Measurements from ENCODE around the gene ESPN.

ESPN gene

DNA sequence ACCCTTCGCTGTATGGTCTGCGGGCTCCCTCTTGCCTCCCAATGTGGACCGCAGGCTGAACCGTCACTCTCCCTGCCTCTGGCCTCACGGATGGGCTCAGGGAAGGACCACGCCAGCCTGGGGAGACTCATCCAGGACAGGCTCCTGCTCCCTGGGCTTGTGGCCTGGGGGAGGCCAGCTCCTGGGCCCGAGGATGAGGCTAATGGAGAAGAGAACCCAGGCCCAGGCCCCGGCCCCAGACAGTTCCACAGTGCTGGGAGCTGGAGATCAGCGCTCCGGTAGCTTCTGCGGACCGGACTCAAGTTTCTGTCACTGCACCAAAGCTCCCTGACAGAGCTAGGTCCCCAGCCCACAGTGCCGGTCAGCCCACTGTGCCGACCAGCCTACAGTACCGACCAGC lies 80.3 kb downstream of the ESPN start:
- no peaks in the 10 kb centered on the region for H3K4me1 ChIP-seq (ENCODE audit: control insufficient read depth in 1 of 2, insufficient read depth in 2 of 2, low read length in 2 of 2)
- H3K9me3 ChIP-seq (ENCODE audit: control insufficient read depth in 1 of 2, low read length in 2 of 2) = no peaks in the 10 kb centered on the region
- no peak overlapping the region for H3K27ac ChIP-seq (ENCODE audit: low read depth, low read length)
- no peak overlapping the region for H3K9ac ChIP-seq (ENCODE audit: low read depth in 1 of 2, low read length in 2 of 2)
- H3K36me3 ChIP-seq (ENCODE audit: control insufficient read depth in 1 of 2, insufficient read depth in 2 of 2, low read length in 2 of 2) = no peaks in the 10 kb centered on the region
- no peak overlapping the region for H3K4me3 ChIP-seq (ENCODE audit: low read depth in 1 of 2, low read length in 2 of 2)
- peaks cover 3 to 4% of the 10 kb centered on the region in 2 donors for H3K27me3 ChIP-seq (ENCODE audit: control insufficient read depth in 1 of 2, insufficient read depth in 2 of 2, low read length in 2 of 2)

DNA sequence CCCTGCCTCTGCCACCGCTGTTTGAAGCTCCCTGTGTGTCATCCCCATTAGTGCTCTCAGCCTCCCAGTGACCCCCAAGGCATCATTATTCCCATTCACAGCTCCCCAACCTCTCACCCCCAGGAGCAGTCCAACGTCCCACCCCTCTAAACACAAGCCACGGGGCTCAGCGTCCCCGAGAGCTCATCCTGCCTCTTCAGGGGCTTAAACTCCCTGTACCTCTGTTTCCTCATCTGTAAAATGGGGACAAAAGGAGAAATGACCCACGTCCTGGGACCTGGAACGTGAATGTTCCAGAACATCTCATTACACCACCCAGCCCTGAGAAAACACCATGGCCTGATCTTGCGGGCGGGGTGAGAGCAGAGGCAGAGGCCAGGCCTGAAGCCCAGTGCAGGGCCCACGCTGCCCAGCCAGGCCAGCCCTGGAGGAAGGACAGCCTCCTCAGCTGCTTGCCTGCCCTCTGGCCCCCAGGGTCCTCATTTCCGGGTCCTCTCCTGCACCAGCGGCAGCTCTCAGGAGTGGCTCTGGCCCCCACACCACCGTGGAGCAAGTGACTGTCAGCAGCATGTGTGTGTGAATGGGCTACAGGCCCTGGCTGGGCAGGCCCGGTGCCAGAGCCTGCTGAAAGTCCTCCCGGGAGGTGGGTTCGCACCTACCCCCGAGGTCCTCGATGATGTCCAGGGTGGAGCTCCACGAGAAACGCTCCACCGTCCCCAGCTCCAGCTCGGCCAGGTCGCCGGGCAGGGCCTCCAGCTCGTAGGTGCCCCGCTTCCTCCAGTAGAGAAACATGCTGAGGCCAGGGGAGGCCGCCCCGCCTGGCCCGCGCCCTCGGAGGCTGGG lies 81.0 kb downstream of the ESPN start:
- H3K27ac ChIP-seq (ENCODE audit: low read depth, low read length) = no peak overlapping the region
- no peak overlapping the region for H3K4me3 ChIP-seq (ENCODE audit: low read depth in 1 of 2, low read length in 2 of 2)
- H3K4me1 ChIP-seq (ENCODE audit: control insufficient read depth in 1 of 2, insufficient read depth in 2 of 2, low read length in 2 of 2) = no peaks in the 10 kb centered on the region
- no peak overlapping the region for H3K9ac ChIP-seq (ENCODE audit: low read depth in 1 of 2, low read length in 2 of 2)
- H3K36me3 ChIP-seq (ENCODE audit: control insufficient read depth in 1 of 2, insufficient read depth in 2 of 2, low read length in 2 of 2) = no peaks in the 10 kb centered on the region
- H3K9me3 ChIP-seq (ENCODE audit: control insufficient read depth in 1 of 2, low read length in 2 of 2) = no peaks in the 10 kb centered on the region
- H3K27me3 ChIP-seq (ENCODE audit: control insufficient read depth in 1 of 2, insufficient read depth in 2 of 2, low read length in 2 of 2) = peaks cover 3 to 4% of the 10 kb centered on the region in 2 donors

DNA sequence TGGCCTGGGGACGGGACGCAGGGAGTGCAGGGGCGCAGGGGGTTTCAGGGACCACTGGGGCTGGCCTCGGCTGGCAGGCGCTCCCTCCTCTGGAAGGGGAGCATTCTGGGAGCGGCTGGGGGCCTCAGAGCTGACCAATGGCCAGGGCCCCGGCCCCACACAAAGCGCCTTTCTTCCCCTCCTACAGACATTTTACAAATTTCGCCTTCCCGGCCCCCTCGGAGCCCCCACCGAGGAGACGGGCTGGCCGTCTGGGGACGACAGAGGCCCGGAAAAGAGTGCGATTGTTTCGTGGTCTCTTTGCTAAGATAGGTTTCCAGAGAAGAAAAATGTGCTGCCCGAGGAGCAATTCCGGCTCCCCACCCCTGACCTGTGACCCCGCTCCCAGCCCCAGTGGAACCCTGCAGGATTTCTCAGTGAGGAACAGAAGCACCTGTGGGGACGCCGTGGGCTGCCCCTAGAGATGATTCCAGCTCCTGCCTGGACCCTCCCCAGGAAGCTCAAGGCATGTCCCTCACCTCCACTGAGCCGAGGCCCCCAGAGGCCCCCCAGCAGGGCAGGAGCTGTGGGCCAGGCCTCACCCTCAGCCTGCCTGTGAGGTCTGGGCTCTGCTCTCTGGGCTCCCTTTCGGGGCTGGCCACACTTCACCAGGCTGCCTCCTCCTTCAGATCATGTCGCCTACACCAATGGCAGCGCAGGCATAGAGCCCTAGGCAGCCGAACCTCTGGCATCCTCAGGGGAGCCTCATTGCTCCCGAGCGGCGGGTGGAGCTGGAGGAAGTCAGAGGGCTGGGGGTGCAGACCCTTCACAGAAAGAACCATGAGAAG lies 81.8 kb downstream of the ESPN start:
- no peaks in the 10 kb centered on the region for H3K4me1 ChIP-seq (ENCODE audit: control insufficient read depth in 1 of 2, insufficient read depth in 2 of 2, low read length in 2 of 2)
- H3K9ac ChIP-seq (ENCODE audit: low read depth in 1 of 2, low read length in 2 of 2) = no peak overlapping the region
- H3K9me3 ChIP-seq (ENCODE audit: control insufficient read depth in 1 of 2, low read length in 2 of 2) = no peaks in the 10 kb centered on the region
- no peaks in the 10 kb centered on the region for H3K36me3 ChIP-seq (ENCODE audit: control insufficient read depth in 1 of 2, insufficient read depth in 2 of 2, low read length in 2 of 2)
- no peak overlapping the region for H3K27ac ChIP-seq (ENCODE audit: low read depth, low read length)
- peaks cover 0 to 3% of the 10 kb centered on the region in 2 donors for H3K27me3 ChIP-seq (ENCODE audit: control insufficient read depth in 1 of 2, insufficient read depth in 2 of 2, low read length in 2 of 2)
- no peak overlapping the region for H3K4me3 ChIP-seq (ENCODE audit: low read depth in 1 of 2, low read length in 2 of 2)

DNA sequence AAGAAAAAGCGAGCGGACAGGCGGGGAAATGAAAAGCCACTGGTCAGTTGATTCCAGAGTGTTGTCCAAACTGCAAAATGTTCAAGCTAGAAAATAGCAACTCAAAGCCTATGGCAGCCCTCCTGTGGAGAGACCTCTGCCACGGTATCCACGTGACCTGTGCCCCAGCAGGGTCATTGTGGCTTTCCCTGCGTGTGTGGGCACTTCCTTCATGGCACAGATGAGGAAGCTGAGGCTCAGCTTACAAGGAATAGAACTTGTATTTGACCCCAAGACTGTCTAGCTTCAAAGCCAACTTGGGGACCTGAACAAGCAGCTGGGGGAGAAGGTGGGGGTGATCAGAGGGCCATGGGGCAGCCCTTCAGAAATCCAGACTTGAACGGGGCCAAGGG lies 82.5 kb downstream of the ESPN start:
- Histone ChIP-seq H3K27ac (ENCODE audit: low read depth, low read length) (no peak overlapping the region), H3K4me1 (ENCODE audit: control insufficient read depth in 1 of 2, insufficient read depth in 2 of 2, low read length in 2 of 2) (no peaks in the 10 kb centered on the region), H3K4me3 (ENCODE audit: low read depth in 1 of 2, low read length in 2 of 2) (no peak overlapping the region)

DNA sequence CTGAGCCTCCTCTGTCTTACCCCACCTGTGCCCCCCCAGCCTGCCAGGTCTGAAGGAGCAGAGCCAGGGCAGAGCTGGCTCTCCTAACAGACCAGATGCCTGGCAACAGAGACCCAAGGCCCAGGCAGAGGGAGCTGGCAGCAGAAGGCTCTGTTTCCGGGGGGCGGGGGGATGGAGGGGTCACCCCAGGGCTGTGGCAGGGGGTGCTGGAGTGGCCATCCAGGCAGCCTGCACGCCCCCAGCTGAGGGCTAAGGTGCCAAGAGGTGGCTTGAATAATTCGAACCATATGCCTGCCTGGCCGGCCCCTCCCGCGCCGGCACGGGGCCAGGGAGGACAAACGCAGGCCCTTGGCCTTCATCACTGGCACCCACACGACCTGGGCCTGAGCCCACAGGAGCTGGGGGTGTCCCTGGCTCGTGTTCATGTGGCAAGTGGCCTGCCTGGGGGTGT lies 82.9 kb downstream of the ESPN start:
- Histone ChIP-seq H3K9ac (ENCODE audit: low read depth in 1 of 2, low read length in 2 of 2) (no peak overlapping the region), H3K4me3 (ENCODE audit: low read depth in 1 of 2, low read length in 2 of 2) (no peak overlapping the region), H3K9me3 (ENCODE audit: control insufficient read depth in 1 of 2, low read length in 2 of 2) (no peaks in the 10 kb centered on the region), H3K27me3 (ENCODE audit: control insufficient read depth in 1 of 2, insufficient read depth in 2 of 2, low read length in 2 of 2) (no peaks in the 10 kb centered on the region), H3K4me1 (ENCODE audit: control insufficient read depth in 1 of 2, insufficient read depth in 2 of 2, low read length in 2 of 2) (no peaks in the 10 kb centered on the region), H3K36me3 (ENCODE audit: control insufficient read depth in 1 of 2, insufficient read depth in 2 of 2, low read length in 2 of 2) (no peaks in the 10 kb centered on the region), H3K27ac (ENCODE audit: low read depth, low read length) (no peak overlapping the region)

More for the DNA sequence above, 82.5 kb downstream of the ESPN start:
- no peaks in the 10 kb centered on the region for H3K9me3 ChIP-seq (ENCODE audit: control insufficient read depth in 1 of 2, low read length in 2 of 2)
- no peaks in the 10 kb centered on the region for H3K36me3 ChIP-seq (ENCODE audit: control insufficient read depth in 1 of 2, insufficient read depth in 2 of 2, low read length in 2 of 2)
- peaks cover 0 to 2% of the 10 kb centered on the region in 2 donors for H3K27me3 ChIP-seq (ENCODE audit: control insufficient read depth in 1 of 2, insufficient read depth in 2 of 2, low read length in 2 of 2)
- H3K9ac ChIP-seq (ENCODE audit: low read depth in 1 of 2, low read length in 2 of 2) = no peak overlapping the region

DNA sequence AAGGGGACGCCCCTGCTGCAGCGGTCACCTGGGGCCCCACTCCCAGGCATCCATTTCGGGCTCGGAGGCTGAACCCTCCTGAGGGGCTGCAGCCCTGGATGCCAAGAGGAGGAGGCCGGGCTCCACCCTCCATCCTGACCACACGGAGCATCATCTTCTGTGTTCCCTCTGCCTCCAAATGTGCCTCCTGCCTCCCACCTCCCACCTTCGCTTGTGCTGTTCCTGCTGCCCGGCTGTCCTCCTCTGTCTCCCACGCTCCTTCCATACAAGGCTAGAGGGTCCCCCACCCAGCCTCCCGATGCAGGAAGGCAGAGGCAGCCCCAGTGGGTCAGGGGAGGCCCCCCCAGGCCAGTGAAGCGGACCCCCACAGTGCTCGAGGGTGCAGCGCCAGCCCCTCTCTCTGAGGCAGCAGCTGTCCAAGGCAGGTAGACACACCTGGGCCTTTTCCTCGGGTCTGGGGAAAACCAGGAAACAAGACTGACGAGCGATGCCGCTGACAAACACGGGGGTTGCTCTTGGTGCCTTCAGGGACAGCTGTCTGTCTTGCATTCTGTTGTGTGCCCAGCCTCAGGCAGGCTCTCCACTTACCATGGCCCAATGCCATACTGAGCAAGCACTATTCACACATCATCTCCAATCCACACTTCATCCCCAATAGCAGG lies 83.7 kb downstream of the ESPN start:
- H3K36me3 ChIP-seq (ENCODE audit: control insufficient read depth in 1 of 2, insufficient read depth in 2 of 2, low read length in 2 of 2) = no peaks in the 10 kb centered on the region
- H3K27ac ChIP-seq (ENCODE audit: low read depth, low read length) = no peak overlapping the region
- H3K27me3 ChIP-seq (ENCODE audit: control insufficient read depth in 1 of 2, insufficient read depth in 2 of 2, low read length in 2 of 2) = no peaks in the 10 kb centered on the region
- H3K9ac ChIP-seq (ENCODE audit: low read depth in 1 of 2, low read length in 2 of 2) = no peak overlapping the region
- no peak overlapping the region for H3K4me3 ChIP-seq (ENCODE audit: low read depth in 1 of 2, low read length in 2 of 2)
- no peaks in the 10 kb centered on the region for H3K9me3 ChIP-seq (ENCODE audit: control insufficient read depth in 1 of 2, low read length in 2 of 2)
- H3K4me1 ChIP-seq (ENCODE audit: control insufficient read depth in 1 of 2, insufficient read depth in 2 of 2, low read length in 2 of 2) = no peaks in the 10 kb centered on the region

DNA sequence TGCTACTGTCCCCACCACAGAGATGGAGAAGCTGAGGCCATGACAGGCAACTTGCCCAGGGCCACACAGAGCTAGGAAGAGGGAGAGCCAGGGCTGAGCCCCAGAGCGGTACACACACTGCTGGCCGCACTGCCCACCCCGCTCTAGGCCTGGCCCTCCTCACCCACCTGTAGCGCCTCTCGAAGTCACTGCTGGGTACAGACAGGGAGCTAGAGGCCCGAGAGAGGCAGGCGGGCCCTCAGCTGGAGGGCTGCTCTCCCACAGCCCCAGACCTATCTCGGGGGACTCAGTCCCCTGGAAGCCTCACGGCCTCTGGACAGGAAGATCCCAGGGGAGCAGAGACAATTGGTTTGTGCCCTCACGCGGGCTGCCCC lies 84.2 kb downstream of the ESPN start:
- no peak overlapping the region for H3K9ac ChIP-seq (ENCODE audit: low read depth in 1 of 2, low read length in 2 of 2)
- no peaks in the 10 kb centered on the region for H3K9me3 ChIP-seq (ENCODE audit: control insufficient read depth in 1 of 2, low read length in 2 of 2)
- H3K27ac ChIP-seq (ENCODE audit: low read depth, low read length) = no peak overlapping the region

DNA sequence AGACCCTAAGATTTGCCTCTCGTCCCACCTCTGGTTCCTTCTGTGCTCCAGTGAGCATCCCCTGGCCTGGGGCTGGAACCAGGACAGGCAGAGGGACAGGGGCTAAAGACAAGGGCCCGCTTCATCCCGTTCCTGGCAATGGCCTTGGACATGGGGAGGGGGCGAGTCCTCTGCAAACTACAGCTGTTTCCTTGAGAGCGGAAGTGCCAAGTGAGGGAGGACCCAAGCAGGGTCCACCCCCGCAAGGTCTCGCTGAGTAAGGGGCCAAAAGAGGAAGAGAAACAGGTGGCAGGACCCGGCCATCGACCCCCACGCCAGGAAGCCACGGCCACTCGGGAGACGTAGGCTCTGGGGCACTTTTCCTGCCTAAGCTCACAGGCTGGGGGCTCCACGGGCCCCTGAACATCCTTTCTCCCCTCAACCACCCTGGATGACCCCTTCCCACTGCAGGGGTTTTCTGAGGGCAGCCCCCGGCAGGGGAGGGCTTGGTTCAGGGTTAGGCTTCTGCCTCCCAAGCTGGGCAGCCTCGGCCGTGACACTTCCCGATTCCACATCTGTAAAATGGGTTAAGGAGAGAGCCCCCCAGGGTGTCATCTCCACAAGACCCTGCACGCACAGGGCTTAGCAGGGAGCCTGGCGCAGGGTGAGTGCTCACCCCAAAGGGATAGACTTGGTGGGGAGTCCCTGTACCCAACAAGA lies 84.8 kb downstream of the ESPN start:
- Histone ChIP-seq H3K4me1 (ENCODE audit: control insufficient read depth in 1 of 2, insufficient read depth in 2 of 2, low read length in 2 of 2) (no peaks in the 10 kb centered on the region), H3K9ac (ENCODE audit: low read depth in 1 of 2, low read length in 2 of 2) (no peak overlapping the region), H3K27me3 (ENCODE audit: control insufficient read depth in 1 of 2, insufficient read depth in 2 of 2, low read length in 2 of 2) (no peaks in the 10 kb centered on the region), H3K4me3 (ENCODE audit: low read depth in 1 of 2, low read length in 2 of 2) (no peak overlapping the region), H3K9me3 (ENCODE audit: control insufficient read depth in 1 of 2, low read length in 2 of 2) (no peaks in the 10 kb centered on the region), H3K27ac (ENCODE audit: low read depth, low read length) (no peak overlapping the region), H3K36me3 (ENCODE audit: control insufficient read depth in 1 of 2, insufficient read depth in 2 of 2, low read length in 2 of 2) (no peaks in the 10 kb centered on the region)

More for the DNA sequence above, 84.2 kb downstream of the ESPN start:
- no peaks in the 10 kb centered on the region for H3K4me1 ChIP-seq (ENCODE audit: control insufficient read depth in 1 of 2, insufficient read depth in 2 of 2, low read length in 2 of 2)
- no peaks in the 10 kb centered on the region for H3K27me3 ChIP-seq (ENCODE audit: control insufficient read depth in 1 of 2, insufficient read depth in 2 of 2, low read length in 2 of 2)
- H3K4me3 ChIP-seq (ENCODE audit: low read depth in 1 of 2, low read length in 2 of 2) = no peak overlapping the region
- H3K36me3 ChIP-seq (ENCODE audit: control insufficient read depth in 1 of 2, insufficient read depth in 2 of 2, low read length in 2 of 2) = no peaks in the 10 kb centered on the region

DNA sequence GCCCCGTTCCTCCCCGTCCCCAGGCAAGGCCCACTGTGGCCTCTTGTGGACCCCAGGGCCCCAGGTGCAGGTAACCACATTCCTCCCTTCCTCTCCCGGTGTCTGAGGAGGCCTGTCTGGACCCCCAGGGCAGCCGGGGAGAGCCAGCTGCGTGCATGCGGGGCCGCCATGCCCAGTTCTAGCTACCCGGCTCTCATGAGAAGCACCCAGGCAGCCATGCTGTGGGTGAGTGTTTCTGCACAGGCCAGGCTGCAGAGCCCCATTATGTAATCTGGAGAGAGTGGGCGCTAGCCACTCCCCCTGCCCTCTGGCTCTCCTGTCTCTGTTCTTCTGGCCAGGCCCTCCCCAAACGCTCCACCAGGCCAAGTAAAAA lies 85.3 kb downstream of the ESPN start:
- Histone ChIP-seq H3K9ac (ENCODE audit: low read depth in 1 of 2, low read length in 2 of 2) (no peak overlapping the region), H3K36me3 (ENCODE audit: control insufficient read depth in 1 of 2, insufficient read depth in 2 of 2, low read length in 2 of 2) (no peaks in the 10 kb centered on the region), H3K4me3 (ENCODE audit: low read depth in 1 of 2, low read length in 2 of 2) (no peak overlapping the region), H3K27me3 (ENCODE audit: control insufficient read depth in 1 of 2, insufficient read depth in 2 of 2, low read length in 2 of 2) (no peaks in the 10 kb centered on the region), H3K9me3 (ENCODE audit: control insufficient read depth in 1 of 2, low read length in 2 of 2) (no peaks in the 10 kb centered on the region), H3K4me1 (ENCODE audit: control insufficient read depth in 1 of 2, insufficient read depth in 2 of 2, low read length in 2 of 2) (no peaks in the 10 kb centered on the region), H3K27ac (ENCODE audit: low read depth, low read length) (no peak overlapping the region)
